Esophagus squamous epithelium (tissue), 5 donors: ENCODE measurements around the gene ZBED5. TPM values are rescaled to one million over a fixed set of nuclear protein-coding genes. Genes with fewer than 3 reads are reported as not detected.

Experiments
- DNase-seq: peaks from one replicate; lab custom pipeline; 2025; lab: John Stamatoyannopoulos, UW
- H3K27ac ChIP-seq, 4 donors: fragments of 200-600 bp; sonication (generic); one replicate each; pipeline ENCODE4 v1.5.1; 2016 to 2019; ENCODE audit warnings: mild to moderate bottlenecking in 1 of 4
- H3K27me3 ChIP-seq, 4 donors: fragments of 200-600 bp; sonication (generic); 1 replicate in 3 of 4; 2 replicates in 1 of 4; pipeline versions ENCODE4 v1.5.1 to v1.6.0; 2017 to 2021; ENCODE audit warnings: antibody characterized with exemption in 1 of 4
- H3K36me3 ChIP-seq, 3 donors: fragments of 200-600 bp; sonication (generic); one replicate each; pipeline ENCODE4 v1.5.1; 2016 to 2019
- H3K4me1 ChIP-seq, 3 donors: fragments of 200-600 bp; sonication (generic); one replicate each; pipeline ENCODE4 v1.5.1; 2017 to 2019
- H3K4me3 ChIP-seq, 4 donors: fragments of 200-600 bp; sonication (generic); 1 replicate in 3 of 4; 2 replicates in 1 of 4; pipeline ENCODE4 v1.5.1; 2016 to 2019; ENCODE audit warnings: mild to moderate bottlenecking in 2 of 4, moderate library complexity in 1 of 4
- H3K9me3 ChIP-seq, 3 donors: fragments of 200-600 bp; sonication (generic); one replicate each; pipeline ENCODE4 v1.5.1; 2016 to 2019
- POLR2A ChIP-seq, 4 donors: fragments of 450-650 bp; IDR thresholded peaks; one replicate each; pipeline ENCODE4 v1.6.1; 2017; ENCODE audit warnings: antibody characterized with exemption in 4 of 4, mild to moderate bottlenecking in 4 of 4, moderate library complexity in 3 of 4
- WGBS, 2 donors: methylation state at CpG; one replicate each; pipeline ENCODE4 v1.1.5; 2018; 5-methylcytosine and 5-hydroxymethylcytosine counted together
- intact Hi-C: fragments of 100-400 bp; cut with DNase I; formaldehyde crosslinking; loops from one replicate; pipeline ENCODE4 v1.15.0; 2022
- total RNA-seq, 4 donors: library from RNA; depleted of rRNA; stranded (reverse); fragments of >200 nt; gene quantifications; one replicate each; pipeline ENCODE4 v1.1.0, GENCODE V29; 2016
- TF ChIP-seq, protein P1 (sequence below), 6 experiments: fragments of 450-650 bp in 4 of 6; fragments of 200-600 bp in 2 of 6; sonication (generic) in 2 of 6; IDR thresholded peaks; one replicate each; pipeline ENCODE4 v1.5.1; 2016 to 2019; ENCODE audit warnings: antibody characterized with exemption in 6 of 6, mild to moderate bottlenecking in 4 of 6, moderate library complexity in 4 of 6
- donor health status: DM: yes; HTN: yes; CAD: no.

ZBED5 gene
- total RNA-seq, 4 donors from 2014 or later = 13.4 to 39.5 (median 25.0) TPM

DNA sequence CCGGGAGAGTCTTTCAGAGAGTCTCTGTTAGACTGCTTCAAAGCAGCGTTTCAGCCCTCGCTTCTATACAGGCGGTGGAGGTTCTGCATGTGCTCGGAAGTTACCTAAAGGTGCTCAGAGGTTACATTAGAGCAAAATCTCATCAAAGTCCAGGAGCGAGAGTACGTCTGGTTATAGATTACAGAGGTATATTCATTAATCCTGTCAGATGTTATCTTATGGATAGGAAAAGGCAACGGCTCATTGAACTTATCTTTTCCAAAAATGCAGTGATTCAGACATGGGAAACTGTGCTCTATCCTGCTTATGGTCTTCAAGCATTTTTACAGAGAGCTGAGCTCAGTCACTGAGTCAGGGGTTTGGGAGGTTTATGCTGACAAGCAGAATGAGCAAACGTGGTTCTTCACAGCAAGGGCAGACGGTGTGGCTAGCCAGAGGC lies 9.1 kb upstream of the ZBED5 start:
- no peak overlapping the region for H3K4me3 ChIP-seq
- no peaks in the 10 kb centered on the region for H3K27me3 ChIP-seq
- no peaks in the 10 kb centered on the region for H3K36me3 ChIP-seq
- peaks cover 0 to 24% (median 0%) of the 10 kb centered on the region in 3 donors for H3K4me1 ChIP-seq
- H3K9me3 ChIP-seq = peaks cover 0 to under 1% (median 0%) of the 10 kb centered on the region in 3 donors
- intact Hi-C loops = no loop called here
- no peak overlapping the region for H3K27ac ChIP-seq
- 82 to 83% methylated on average over 9 to 10 of the region's 10 CpGs for WGBS, 2 donors
- no peak for TF ChIP-seq POLR2A (IDR thresholded peaks at IDR 0.05)
- TF ChIP-seq, protein P1, sequence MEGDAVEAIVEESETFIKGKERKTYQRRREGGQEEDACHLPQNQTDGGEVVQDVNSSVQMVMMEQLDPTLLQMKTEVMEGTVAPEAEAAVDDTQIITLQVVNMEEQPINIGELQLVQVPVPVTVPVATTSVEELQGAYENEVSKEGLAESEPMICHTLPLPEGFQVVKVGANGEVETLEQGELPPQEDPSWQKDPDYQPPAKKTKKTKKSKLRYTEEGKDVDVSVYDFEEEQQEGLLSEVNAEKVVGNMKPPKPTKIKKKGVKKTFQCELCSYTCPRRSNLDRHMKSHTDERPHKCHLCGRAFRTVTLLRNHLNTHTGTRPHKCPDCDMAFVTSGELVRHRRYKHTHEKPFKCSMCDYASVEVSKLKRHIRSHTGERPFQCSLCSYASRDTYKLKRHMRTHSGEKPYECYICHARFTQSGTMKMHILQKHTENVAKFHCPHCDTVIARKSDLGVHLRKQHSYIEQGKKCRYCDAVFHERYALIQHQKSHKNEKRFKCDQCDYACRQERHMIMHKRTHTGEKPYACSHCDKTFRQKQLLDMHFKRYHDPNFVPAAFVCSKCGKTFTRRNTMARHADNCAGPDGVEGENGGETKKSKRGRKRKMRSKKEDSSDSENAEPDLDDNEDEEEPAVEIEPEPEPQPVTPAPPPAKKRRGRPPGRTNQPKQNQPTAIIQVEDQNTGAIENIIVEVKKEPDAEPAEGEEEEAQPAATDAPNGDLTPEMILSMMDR (IDR thresholded peaks at IDR 0.05) = no peak
- DNase-seq = no peak

DNA sequence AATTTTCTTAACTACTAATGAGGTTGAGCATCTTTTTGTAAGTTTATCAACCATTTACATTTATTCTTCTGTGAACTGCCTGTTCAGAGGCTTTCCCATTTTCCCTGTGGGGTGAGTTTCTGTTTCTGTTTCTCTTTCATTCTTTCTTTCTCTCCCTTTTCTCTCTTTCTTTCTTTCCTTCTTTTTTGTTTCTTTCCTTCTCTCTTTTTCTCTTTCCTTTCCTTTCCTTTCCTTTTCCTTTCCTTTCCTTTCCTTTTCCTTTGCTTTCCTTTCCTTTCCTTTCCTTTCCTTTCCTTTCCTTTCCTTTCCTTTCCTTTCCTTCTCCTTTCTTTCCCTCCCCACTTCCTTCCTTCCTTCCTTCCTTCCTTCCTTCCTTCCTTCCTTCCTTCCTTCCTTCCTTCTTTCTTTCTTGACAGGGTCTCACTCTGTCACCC lies 8.0 kb upstream of the ZBED5 start:
- intact Hi-C loops = no loop called here

DNA sequence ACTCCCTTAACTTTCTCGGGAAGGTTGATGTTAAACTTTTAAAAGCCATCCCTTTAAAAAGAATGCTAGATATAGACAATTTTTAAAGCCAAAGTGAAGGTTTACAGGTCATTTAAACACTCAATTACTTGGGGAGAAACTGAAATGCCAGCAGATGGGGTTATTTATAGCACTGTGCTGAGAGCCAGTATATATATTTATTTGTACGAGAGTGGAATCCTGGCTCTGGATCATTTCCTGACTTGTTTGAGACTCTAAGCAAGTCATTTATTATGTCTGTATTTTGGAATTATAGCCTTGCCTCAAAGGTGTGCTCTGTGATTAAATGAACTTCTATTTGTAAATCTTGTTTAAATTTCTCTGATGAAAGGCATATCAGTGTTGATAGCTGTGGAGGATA lies 6.8 kb upstream of the ZBED5 start:
- 50 to 55% methylated on average over 2 of the region's 2 CpGs for WGBS, 2 donors
- intact Hi-C loops = no loop called here
- H3K27ac ChIP-seq = peak overlapping the region in 1 of 4 donors; percentile 24
- H3K4me1 ChIP-seq = peaks cover 0 to 33% (median 5%) of the 10 kb centered on the region in 3 donors
- no peak for TF ChIP-seq POLR2A (IDR thresholded peaks at IDR 0.05)
- TF ChIP-seq, protein P1 (IDR thresholded peaks at IDR 0.05) = no peak
- H3K36me3 ChIP-seq = peaks cover 0 to 3% (median 0%) of the 10 kb centered on the region in 3 donors
- H3K4me3 ChIP-seq = no peak overlapping the region
- H3K9me3 ChIP-seq = no peaks in the 10 kb centered on the region
- no peak for DNase-seq
- H3K27me3 ChIP-seq = no peaks in the 10 kb centered on the region

More for the DNA sequence above, 8.0 kb upstream of the ZBED5 start:
- no peaks in the 10 kb centered on the region for H3K27me3 ChIP-seq
- no peak for TF ChIP-seq POLR2A (IDR thresholded peaks at IDR 0.05)
- TF ChIP-seq, protein P1 (IDR thresholded peaks at IDR 0.05) = no peak
- peaks cover 0 to 24% (median 0%) of the 10 kb centered on the region in 3 donors for H3K4me1 ChIP-seq
- H3K9me3 ChIP-seq = no peaks in the 10 kb centered on the region
- no peak for DNase-seq
- no peak overlapping the region for H3K4me3 ChIP-seq
- H3K36me3 ChIP-seq = no peaks in the 10 kb centered on the region
- no peak overlapping the region for H3K27ac ChIP-seq

DNA sequence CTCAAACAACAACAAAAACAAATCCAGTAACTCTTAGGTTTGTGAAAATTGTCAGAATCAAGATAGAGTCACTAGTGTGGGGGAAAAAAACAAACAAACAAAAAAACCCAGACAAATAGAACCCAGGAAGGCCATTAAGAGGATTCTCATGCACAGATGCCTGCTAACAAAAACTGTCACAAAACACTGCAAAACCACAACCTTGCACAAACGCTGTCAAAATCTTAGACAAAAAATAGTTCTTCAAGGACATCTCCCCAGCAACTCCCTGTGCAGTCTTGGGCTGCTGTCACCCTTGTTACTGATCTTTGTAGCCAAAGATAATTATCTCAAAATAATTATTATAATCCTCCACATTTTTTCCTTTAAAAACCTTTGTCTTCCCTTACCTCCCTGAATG lies 4.6 kb upstream of the ZBED5 start:
- Histone ChIP-seq H3K4me3 (no peak overlapping the region), H3K27me3 (no peaks in the 10 kb centered on the region), H3K4me1 (peaks cover 0 to 41% (median 10%) of the 10 kb centered on the region in 3 donors), H3K27ac (no peak overlapping the region), H3K36me3 (peaks cover 0 to 3% (median 0%) of the 10 kb centered on the region in 3 donors), H3K9me3 (no peaks in the 10 kb centered on the region)
- TF ChIP-seq, protein P1 (IDR thresholded peaks at IDR 0.05) = no peak
- TF ChIP-seq POLR2A (IDR thresholded peaks at IDR 0.05) = no peak
- DNase-seq = no peak
- WGBS, 2 donors = 57 to 62% methylated on average over 1 of the region's 1 CpG
- intact Hi-C loops = no loop called here

DNA sequence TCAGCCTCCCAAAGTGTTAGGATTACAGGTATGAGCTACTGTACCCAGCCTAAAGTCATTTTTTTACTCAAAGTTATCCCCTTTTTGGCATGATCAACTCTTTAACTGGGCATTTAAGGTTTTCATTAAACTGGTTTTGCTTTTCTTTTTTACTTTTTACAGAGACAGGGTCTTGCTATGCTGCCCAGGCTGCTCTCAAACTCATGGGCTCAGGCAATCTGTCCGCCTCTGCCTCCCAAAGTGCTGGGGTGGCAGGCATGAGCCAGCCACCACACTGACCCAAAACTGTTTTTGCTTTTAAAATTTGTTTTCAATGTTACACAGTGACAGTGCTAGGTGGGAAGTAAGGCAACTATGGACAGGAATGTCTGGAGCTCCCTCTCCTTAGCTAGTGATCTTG lies 3.9 kb upstream of the ZBED5 start:
- 100% methylated on average over 1 of the region's 1 CpG for WGBS, 2 donors
- H3K9me3 ChIP-seq = no peaks in the 10 kb centered on the region
- no peak overlapping the region for H3K27ac ChIP-seq
- H3K4me3 ChIP-seq = no peak overlapping the region
- H3K27me3 ChIP-seq = no peaks in the 10 kb centered on the region
- DNase-seq = no peak
- intact Hi-C loops = no loop called here
- TF ChIP-seq POLR2A (IDR thresholded peaks at IDR 0.05) = no peak
- TF ChIP-seq, protein P1 (IDR thresholded peaks at IDR 0.05) = no peak
- H3K36me3 ChIP-seq = peaks cover 0 to 3% (median 0%) of the 10 kb centered on the region in 3 donors
- H3K4me1 ChIP-seq = peaks cover 0 to 45% (median 10%) of the 10 kb centered on the region in 3 donors
